Endothelial cell of umbilical vein (primary cell): ENCODE results near the gene FLRT3. TPM values are rescaled to one million over a fixed set of nuclear protein-coding genes. Genes with fewer than 3 reads are reported as not detected.

Experiments used
- BruUV-seq: library from RNA; stranded (reverse); fragments of 400-500 nt; replicated peaks from 2 replicates; lab custom pipeline; 2021; lab: Mats Ljungman, UMichigan
- CTCF ChIA-PET: fragments of 300-600, 350-600 bp; sonication (Branson Sonifier 250); formaldehyde crosslinking; loops from one replicate; lab custom pipeline; 2021; ENCODE audit warnings: antibody characterized with exemption, inconsistent platforms; lab: Charles Lee
- POLR2A ChIA-PET: fragments of 300-600, 350-600 bp; sonication (Branson Sonifier 250); formaldehyde crosslinking; loops from one replicate; lab custom pipeline; 2021; ENCODE audit warnings: antibody characterized with exemption, inconsistent platforms; lab: Charles Lee
- DNase-seq: peaks from one replicate; pipeline ENCODE4 v3.0.0-alpha.2; 2011; ENCODE audit warnings: low read depth, low spot score
- FAIRE-seq: peaks from 2 replicates; lab custom pipeline; 2011; peaks lifted over from hg19 to GRCh38; lab: Jason Lieb, UNC
- H2AFZ ChIP-seq: 2 replicates; pipeline ENCODE4 v1.6.0; 2012; ENCODE audit warnings: low read depth, low read length, control low read depth, inconsistent platforms
- H3K27ac ChIP-seq: 2 replicates; pipeline ENCODE4 v1.5.1; 2011; ENCODE audit warnings: low read depth, mild to moderate bottlenecking, control low read depth, low read length, moderate library complexity; ENCODE audit not compliant: insufficient read depth
- H3K27me3 ChIP-seq, 2 experiments: 2 replicates each; pipeline versions ENCODE4 v1.6.0 to v1.6.1; 2011; ENCODE audit warnings: low read length in 2 of 2, mixed read lengths in 1 of 2; ENCODE audit not compliant: control insufficient read depth in 2 of 2, insufficient read depth in 2 of 2
- H3K36me3 ChIP-seq, 2 experiments: 2 replicates in 1 of 2; 3 replicates in 1 of 2; pipeline ENCODE4 v1.5.1; 2011; ENCODE audit warnings: low read length in 2 of 2, mild to moderate bottlenecking in 1 of 2, moderate library complexity in 1 of 2; ENCODE audit not compliant: control insufficient read depth in 2 of 2, insufficient read depth in 2 of 2; ENCODE audit errors: extremely low read depth in 1 of 2
- H3K4me1 ChIP-seq: 3 replicates; pipeline ENCODE4 v1.5.1; 2011; ENCODE audit warnings: mild to moderate bottlenecking, low read length; ENCODE audit not compliant: control insufficient read depth, insufficient read depth; ENCODE audit errors: extremely low read depth
- H3K4me2 ChIP-seq: 2 replicates; pipeline ENCODE4 v1.6.1; 2011; ENCODE audit warnings: low read length, control low read depth, mixed read lengths; ENCODE audit not compliant: insufficient read depth
- H3K4me3 ChIP-seq, 3 experiments: fragments of 200-600 bp in 1 of 3; sonication (generic), shearing (Covaris generic) in 1 of 3; replicated peaks in 1 of 3; 2 replicates each; pipeline ENCODE4 v1.5.1; 2011 to 2016; ENCODE audit warnings: control low read depth in 3 of 3, low read length in 3 of 3, mild to moderate bottlenecking in 2 of 3, inconsistent platforms in 1 of 3, low read depth in 1 of 3, moderate library complexity in 1 of 3; ENCODE audit not compliant: insufficient read depth in 1 of 3
- H3K79me2 ChIP-seq: 2 replicates; pipeline ENCODE4 v1.6.0; 2012; ENCODE audit warnings: low read length, inconsistent platforms; ENCODE audit not compliant: control insufficient read depth, insufficient read depth
- H3K9ac ChIP-seq: replicated peaks from 2 replicates; pipeline ENCODE3; 2011; ENCODE audit warnings: low read length, control low read depth; ENCODE audit not compliant: insufficient read depth; ENCODE audit errors: extremely low read depth
- H3K9me1 ChIP-seq: replicated peaks from 3 replicates; pipeline ENCODE4 v1.6.0; 2011; ENCODE audit warnings: mild to moderate bottlenecking, low read length; ENCODE audit not compliant: control insufficient read depth, insufficient read depth; ENCODE audit errors: extremely low read depth
- H3K9me3 ChIP-seq: replicated peaks from 2 replicates; pipeline ENCODE4 v1.5.1; 2012; ENCODE audit warnings: low read length, inconsistent platforms; ENCODE audit not compliant: control insufficient read depth, insufficient read depth
- H4K20me1 ChIP-seq: replicated peaks from 2 replicates; pipeline ENCODE3; 2011; ENCODE audit warnings: mild to moderate bottlenecking, low read length; ENCODE audit not compliant: control insufficient read depth, insufficient read depth; ENCODE audit errors: extremely low read depth
- EZH2 ChIP-seq: IDR thresholded peaks from 2 replicates; pipeline ENCODE4 v1.6.1; 2012; ENCODE audit warnings: borderline replicate concordance, low read depth, mild to moderate bottlenecking, moderate library complexity, low read length, inconsistent platforms; ENCODE audit not compliant: severe bottlenecking
- FOS ChIP-seq: IDR thresholded peaks from 2 replicates; pipeline ENCODE4 v1.6.1; 2011; ENCODE audit warnings: mild to moderate bottlenecking, low read length, moderate library complexity, borderline replicate concordance; ENCODE audit not compliant: insufficient read depth
- GATA2 ChIP-seq: IDR thresholded peaks from 2 replicates; pipeline ENCODE4 v1.7.0; 2011; ENCODE audit warnings: low read depth, mild to moderate bottlenecking, moderate library complexity, mixed read lengths, low read length; ENCODE audit not compliant: insufficient read length, insufficient read depth
- JUN ChIP-seq: IDR thresholded peaks from 2 replicates; pipeline ENCODE4 v1.6.1; 2011; ENCODE audit warnings: borderline replicate concordance, low read depth; ENCODE audit not compliant: insufficient read length, insufficient read depth
- MYC ChIP-seq: IDR thresholded peaks from one replicate; pipeline ENCODE4 v1.6.1; 2011; ENCODE audit warnings: mild to moderate bottlenecking, low read depth, low read length
- POLR2A ChIP-seq: IDR thresholded peaks from 2 replicates; pipeline ENCODE4 v1.6.1; 2012; ENCODE audit warnings: low read depth, mild to moderate bottlenecking, control low read depth, low read length
- POLR2AphosphoS5 ChIP-seq: IDR thresholded peaks from 2 replicates; pipeline ENCODE4 v1.6.1; 2012; ENCODE audit warnings: low read depth, mild to moderate bottlenecking, control low read depth, low read length, moderate library complexity; ENCODE audit not compliant: insufficient read depth
- dilution Hi-C: fragments of 300-500 bp; cut with MboI; formaldehyde crosslinking; loops from one replicate; pipeline ENCODE4 v1.15.0; 2019; ENCODE audit warnings: low sequenced_read_pairs; ENCODE audit not compliant: extremely low pct_ligation_motif_present
- intact Hi-C: fragments of 100-400 bp; cut with micrococcal nuclease; formaldehyde crosslinking; loops from one replicate; pipeline ENCODE4 v1.10.0; 2022
- polyA plus RNA-seq, 4 experiments: library from polyadenylated mRNA; depleted of rRNA in 3 of 4; stranded (reverse) in 3 of 4; unstranded in 1 of 4; fragments of >200 nt; gene quantifications; 2 replicates each; pipeline versions ENCODE4 v1.2.1 to v1.2.3, GENCODE V29; 2011 to 2012; ENCODE audit warnings: missing spikeins in 1 of 4
- total RNA-seq: library from RNA; stranded (reverse); gene quantifications from 2 replicates; pipeline ENCODE4 v1.2.3, GENCODE V29; 2021
- TF ChIP-seq, protein P1 (sequence below), 2 donors: IDR thresholded peaks; 1 replicate in 1 of 2; 2 replicates in 1 of 2; pipeline ENCODE4 v1.5.1; 2011; ENCODE audit warnings: low read length in 2 of 2, mild to moderate bottlenecking in 2 of 2, moderate library complexity in 2 of 2, control low read depth in 1 of 2, inconsistent platforms in 1 of 2, low read depth in 1 of 2; ENCODE audit not compliant: insufficient read depth in 1 of 2; ENCODE audit errors: extremely low read depth in 1 of 2
- TF ChIP-seq, protein P2 (sequence below): IDR thresholded peaks from 2 replicates; pipeline ENCODE4 v1.6.1; 2011; ENCODE audit not compliant: insufficient read depth, insufficient read length

FLRT3 gene
- total and polyA plus RNA-seq, 2 donors (not counting 3 experiments of a cell fraction or from before 2014, with no cell fraction given) = 0.06 to 0.13 TPM

DNA sequence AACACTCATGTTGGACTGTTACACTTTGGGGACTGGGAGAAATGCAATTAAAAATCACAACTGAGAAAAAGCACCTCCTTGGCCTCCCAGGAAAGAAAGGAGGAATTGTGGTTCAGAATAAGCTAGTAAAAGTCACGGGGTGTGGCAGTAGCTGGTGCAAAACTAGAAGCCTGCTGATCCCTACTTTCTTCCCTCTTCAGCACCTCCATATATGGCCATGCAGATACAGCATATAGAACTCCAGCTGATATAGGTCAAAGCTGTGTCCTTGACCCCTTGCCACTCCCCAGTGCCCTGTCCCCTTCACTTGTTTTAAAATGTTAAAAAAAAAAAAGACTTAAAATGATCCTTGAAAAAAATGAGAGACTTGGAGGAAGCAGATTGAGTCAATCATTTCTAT, 5.5 kb upstream of the FLRT3 start:
- H3K9me3 ChIP-seq = no peaks in the 10 kb centered on the region
- peaks cover 0 to 1% of the 10 kb centered on the region in 2 experiments for H3K27me3 ChIP-seq
- TF ChIP-seq, protein P1, sequence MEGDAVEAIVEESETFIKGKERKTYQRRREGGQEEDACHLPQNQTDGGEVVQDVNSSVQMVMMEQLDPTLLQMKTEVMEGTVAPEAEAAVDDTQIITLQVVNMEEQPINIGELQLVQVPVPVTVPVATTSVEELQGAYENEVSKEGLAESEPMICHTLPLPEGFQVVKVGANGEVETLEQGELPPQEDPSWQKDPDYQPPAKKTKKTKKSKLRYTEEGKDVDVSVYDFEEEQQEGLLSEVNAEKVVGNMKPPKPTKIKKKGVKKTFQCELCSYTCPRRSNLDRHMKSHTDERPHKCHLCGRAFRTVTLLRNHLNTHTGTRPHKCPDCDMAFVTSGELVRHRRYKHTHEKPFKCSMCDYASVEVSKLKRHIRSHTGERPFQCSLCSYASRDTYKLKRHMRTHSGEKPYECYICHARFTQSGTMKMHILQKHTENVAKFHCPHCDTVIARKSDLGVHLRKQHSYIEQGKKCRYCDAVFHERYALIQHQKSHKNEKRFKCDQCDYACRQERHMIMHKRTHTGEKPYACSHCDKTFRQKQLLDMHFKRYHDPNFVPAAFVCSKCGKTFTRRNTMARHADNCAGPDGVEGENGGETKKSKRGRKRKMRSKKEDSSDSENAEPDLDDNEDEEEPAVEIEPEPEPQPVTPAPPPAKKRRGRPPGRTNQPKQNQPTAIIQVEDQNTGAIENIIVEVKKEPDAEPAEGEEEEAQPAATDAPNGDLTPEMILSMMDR (IDR thresholded peaks at IDR 0.05; ENCODE audit: extremely low read depth in 1 of 2, insufficient read depth in 1 of 2, low read depth in 1 of 2, low read length in 2 of 2) = no peak
- no peak for TF ChIP-seq FOS
- no peak for TF ChIP-seq MYC
- no peak for TF ChIP-seq JUN
- TF ChIP-seq GATA2 = no peak
- no peak for TF ChIP-seq POLR2AphosphoS5
- TF ChIP-seq POLR2A = no peak
- H3K27ac ChIP-seq = no peak overlapping the region
- intact Hi-C loops = no loop called here
- no TSS peak for BruUV-seq
- H3K36me3 ChIP-seq = no peaks in the 10 kb centered on the region
- ChIA-PET POLR2A (no interaction called here), CTCF (no interaction called here)
- no peak overlapping the region for H3K9ac ChIP-seq
- no peaks in the 10 kb centered on the region for H3K79me2 ChIP-seq
- no peak for FAIRE-seq
- dilution Hi-C loops = no loop called here
- H3K4me2 ChIP-seq = no peak overlapping the region
- H3K4me1 ChIP-seq = no peaks in the 10 kb centered on the region
- no peak for DNase-seq
- no peak overlapping the region for H3K4me3 ChIP-seq
- no peaks in the 10 kb centered on the region for H3K9me1 ChIP-seq
- no peak overlapping the region for H2AFZ ChIP-seq
- H4K20me1 ChIP-seq = no peaks in the 10 kb centered on the region

DNA sequence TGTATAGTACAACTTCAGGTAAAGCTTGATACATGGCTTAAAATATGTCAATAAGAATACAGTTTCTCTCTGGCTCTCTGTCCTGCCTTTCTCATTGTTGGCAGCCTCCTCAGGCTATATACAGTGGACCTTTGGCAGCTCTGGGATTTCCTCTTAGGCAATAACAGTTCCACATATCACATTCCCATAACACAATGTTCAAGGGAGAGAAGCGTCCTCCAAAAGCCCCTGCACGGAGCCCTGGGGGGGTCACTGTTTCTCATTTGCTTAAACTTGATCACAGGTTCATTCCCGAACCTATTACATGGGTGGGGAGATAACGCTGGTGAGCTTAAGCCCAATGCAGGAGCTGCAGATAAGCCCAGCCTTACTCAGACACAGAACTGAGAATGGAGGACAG, 4.4 kb upstream of the FLRT3 start:
- TF ChIP-seq GATA2 (no peak), FOS (no peak), EZH2 (no peak), MYC (no peak), POLR2AphosphoS5 (no peak), JUN (no peak), POLR2A (no peak)
- TF ChIP-seq, protein P1 (IDR thresholded peaks at IDR 0.05; ENCODE audit: extremely low read depth in 1 of 2, insufficient read depth in 1 of 2, low read depth in 1 of 2, low read length in 2 of 2) = no peak
- TF ChIP-seq, protein P2, sequence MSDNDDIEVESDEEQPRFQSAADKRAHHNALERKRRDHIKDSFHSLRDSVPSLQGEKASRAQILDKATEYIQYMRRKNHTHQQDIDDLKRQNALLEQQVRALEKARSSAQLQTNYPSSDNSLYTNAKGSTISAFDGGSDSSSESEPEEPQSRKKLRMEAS = no peak
- H3K27me3 ChIP-seq = peaks cover 0 to 1% of the 10 kb centered on the region in 2 experiments
- no peaks in the 10 kb centered on the region for H3K9me3 ChIP-seq
- no peak overlapping the region for H3K4me2 ChIP-seq
- POLR2A ChIA-PET = no interaction called here
- dilution Hi-C loops (no loop called here), intact Hi-C loops (no loop called here)
- no peak overlapping the region for H3K27ac ChIP-seq
- H3K4me3 ChIP-seq = no peak overlapping the region
- no peaks in the 10 kb centered on the region for H4K20me1 ChIP-seq
- no peak overlapping the region for H2AFZ ChIP-seq
- no peaks in the 10 kb centered on the region for H3K9me1 ChIP-seq
- FAIRE-seq (no peak), DNase-seq (no peak)
- H3K4me1 ChIP-seq = peaks cover 1% of the 10 kb centered on the region
- no peak overlapping the region for H3K9ac ChIP-seq
- BruUV-seq = no TSS peak
- no peaks in the 10 kb centered on the region for H3K79me2 ChIP-seq
- H3K36me3 ChIP-seq = no peaks in the 10 kb centered on the region
- CTCF ChIA-PET = no interaction called here
